Adrenal gland (tissue), 5 donors: ENCODE measurements around the gene BAAT.

Source experiments
- POLR2A ChIP-seq, 2 donors: fragments of 450-650 bp; IDR thresholded peaks; one replicate each; pipeline ENCODE4 v1.6.1; 2017; ENCODE audit warnings: antibody characterized with exemption in 2 of 2, mild to moderate bottlenecking in 2 of 2, moderate library complexity in 1 of 2
- TF ChIP-seq, protein P1 (sequence below), 6 experiments: fragments of 450-650 bp in 4 of 6; fragments of 200-600 bp in 2 of 6; sonication (generic) in 1 of 6; IDR thresholded peaks; 1 replicate in 5 of 6; 2 replicates in 1 of 6; pipeline versions ENCODE4 v1.5.1 to v1.8.0; 2016 to 2021; ENCODE audit warnings: antibody characterized with exemption in 6 of 6, mild to moderate bottlenecking in 2 of 6, moderate library complexity in 1 of 6
- donor health status: DM: no; HTN: no; CAD: no.

DNA sequence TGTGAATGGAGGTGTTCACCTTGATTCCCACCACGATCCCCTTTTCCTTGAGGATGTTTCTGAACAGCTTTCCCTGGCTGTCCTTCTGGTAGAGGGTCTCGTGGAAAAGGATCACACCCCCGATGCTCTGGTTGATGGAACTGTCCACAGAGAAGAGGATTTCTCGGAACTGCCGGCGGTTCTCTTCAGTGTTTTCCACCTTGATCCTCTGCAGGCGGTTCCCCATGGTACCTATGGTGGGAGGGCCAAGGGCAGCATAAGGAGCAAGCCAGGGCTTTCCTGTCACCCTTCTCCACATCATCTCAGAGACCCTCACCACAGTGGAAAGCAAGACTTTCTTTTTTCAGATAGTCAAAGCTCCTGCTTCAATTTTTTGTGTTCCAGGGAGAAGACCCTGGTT is 44.9 kb upstream of the BAAT start:
- no peak for TF ChIP-seq POLR2A (IDR thresholded peaks at IDR 0.05)
- TF ChIP-seq, protein P1, sequence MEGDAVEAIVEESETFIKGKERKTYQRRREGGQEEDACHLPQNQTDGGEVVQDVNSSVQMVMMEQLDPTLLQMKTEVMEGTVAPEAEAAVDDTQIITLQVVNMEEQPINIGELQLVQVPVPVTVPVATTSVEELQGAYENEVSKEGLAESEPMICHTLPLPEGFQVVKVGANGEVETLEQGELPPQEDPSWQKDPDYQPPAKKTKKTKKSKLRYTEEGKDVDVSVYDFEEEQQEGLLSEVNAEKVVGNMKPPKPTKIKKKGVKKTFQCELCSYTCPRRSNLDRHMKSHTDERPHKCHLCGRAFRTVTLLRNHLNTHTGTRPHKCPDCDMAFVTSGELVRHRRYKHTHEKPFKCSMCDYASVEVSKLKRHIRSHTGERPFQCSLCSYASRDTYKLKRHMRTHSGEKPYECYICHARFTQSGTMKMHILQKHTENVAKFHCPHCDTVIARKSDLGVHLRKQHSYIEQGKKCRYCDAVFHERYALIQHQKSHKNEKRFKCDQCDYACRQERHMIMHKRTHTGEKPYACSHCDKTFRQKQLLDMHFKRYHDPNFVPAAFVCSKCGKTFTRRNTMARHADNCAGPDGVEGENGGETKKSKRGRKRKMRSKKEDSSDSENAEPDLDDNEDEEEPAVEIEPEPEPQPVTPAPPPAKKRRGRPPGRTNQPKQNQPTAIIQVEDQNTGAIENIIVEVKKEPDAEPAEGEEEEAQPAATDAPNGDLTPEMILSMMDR (IDR thresholded peaks at IDR 0.05) = no peak
